Stimulated activated naive CD4-positive, alpha-beta T cell (primary cell): Measurements from ENCODE around the gene MUC12.

Source experiments
- DNase-seq, 6 experiments: peaks; one replicate each; lab custom pipeline; 2025; lab: John Stamatoyannopoulos, UW

MUC12 gene

GRCh38 chr7:101066141-101066832 lies 96.9 kb downstream of the MUC12 start:
- no peak for DNase-seq

- DNase-seq = no peak
Observed at GRCh38 chr7:101066833-101067177, 97.4 kb downstream of the MUC12 start.

GRCh38 chr7:101068401-101068800 lies 99.0 kb downstream of the MUC12 start:
- DNase-seq = no peak
